GM18505 (cell line): ENCODE measurements around the gene H3-3A.
"Not testable (repeated sequence)": the region's sequence is repeated elsewhere in the genome, so short reads cannot be mapped to it uniquely, and the experiment has no call there.

Source experiments
- ATAC-seq: cut with Tn5 transposase; IDR thresholded peaks from one replicate; pipeline ENCODE4 v1.9.1; 2021; ENCODE audit not compliant: unreplicated experiment
- POLR2A ChIP-seq: IDR thresholded peaks from 4 replicates; pipeline ENCODE4 v1.6.1; 2011; ENCODE audit warnings: borderline replicate concordance; ENCODE audit not compliant: insufficient read depth, insufficient read length; ENCODE audit errors: extremely low read depth

Gene H3-3A

GRCh38 chr1:226082959-226083301, 20.4 kb downstream of the H3-3A start:
- TF ChIP-seq POLR2A: no peak
- ATAC-seq: peak; percentile 23

GRCh38 chr1:226083302-226084101, 21.0 kb downstream of the H3-3A start:
- peak; percentile 87 for ATAC-seq
- TF ChIP-seq POLR2A: peak; percentile 53

GRCh38 chr1:226085675-226086285, 23.3 kb downstream of the H3-3A start:
- no peak for ATAC-seq
- no peak for TF ChIP-seq POLR2A

DNA sequence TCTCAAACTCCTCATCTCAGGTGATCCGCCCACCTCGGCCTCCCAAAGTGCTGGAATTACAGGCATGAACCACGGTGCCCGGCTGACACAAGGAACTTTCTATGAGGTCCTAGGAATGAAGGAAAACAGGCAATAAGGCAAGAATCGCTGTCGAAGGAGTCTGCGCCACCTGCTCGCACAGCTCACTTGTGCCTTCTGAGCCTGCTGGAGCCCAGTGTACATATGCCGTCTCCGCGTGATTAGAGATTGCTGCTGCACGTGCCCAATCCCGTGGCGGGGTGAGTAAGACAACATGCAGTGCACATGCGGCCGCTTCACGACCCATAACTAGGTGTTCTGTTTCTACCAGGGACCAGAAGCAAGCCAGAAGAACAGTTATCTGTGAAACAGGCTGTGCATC, 24.3 kb downstream of the H3-3A start:
- no peak for ATAC-seq

GRCh38 chr1:226091461-226091860, 28.9 kb downstream of the H3-3A start:
- ATAC-seq: no peak
- TF ChIP-seq POLR2A: no peak

More for the DNA sequence above, 24.3 kb downstream of the H3-3A start:
- no peak for TF ChIP-seq POLR2A

GRCh38 chr1:226092048-226092820, 29.7 kb downstream of the H3-3A start:
- not testable (repeated sequence) for ATAC-seq

DNA sequence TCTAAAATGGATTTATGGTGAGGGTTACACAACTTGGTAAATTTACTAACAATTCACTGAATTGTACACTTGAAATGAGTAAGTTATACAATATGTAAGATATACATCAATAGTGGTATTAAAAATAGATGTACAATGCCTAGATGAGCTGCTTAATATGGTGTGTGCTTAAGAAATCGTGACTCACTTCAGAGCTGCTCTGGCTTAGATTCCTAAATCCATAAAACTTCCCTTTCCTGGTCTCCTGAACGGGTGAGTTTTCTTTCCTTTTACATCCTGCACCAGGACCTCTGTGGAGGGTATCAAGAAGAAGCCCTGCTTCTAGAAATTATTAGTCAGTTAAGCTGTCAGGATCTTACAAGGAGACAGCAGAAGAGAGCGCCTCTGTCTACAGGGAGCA, 30.4 kb downstream of the H3-3A start:
- no peak for ATAC-seq
- no peak for TF ChIP-seq POLR2A

DNA sequence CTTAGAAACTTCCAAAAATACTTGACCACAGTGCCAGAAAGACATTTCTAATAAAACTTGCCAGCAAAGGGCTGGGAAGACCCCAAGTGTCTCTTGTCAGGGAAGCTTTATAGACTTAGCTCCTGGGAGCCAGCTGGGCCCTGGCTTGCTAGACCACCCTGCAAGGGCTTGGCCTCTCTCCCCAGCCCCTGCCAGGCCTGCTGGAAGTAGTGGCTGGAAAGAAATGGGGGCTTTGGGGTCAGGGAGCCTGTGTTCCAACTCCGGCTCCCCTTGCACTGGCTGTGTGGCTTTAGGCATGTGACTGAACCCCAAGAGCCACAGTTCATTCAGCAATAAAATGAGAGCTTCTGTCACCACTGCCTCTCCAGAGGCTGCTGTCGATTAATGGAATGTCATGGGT, 31.1 kb downstream of the H3-3A start:
- no peak for TF ChIP-seq POLR2A
- ATAC-seq: no peak

- no peak for ATAC-seq
- TF ChIP-seq POLR2A: no peak
Measured at GRCh38 chr1:226094451-226094850, 31.9 kb downstream of the H3-3A start.

- no peak for ATAC-seq
Measured at GRCh38 chr1:226095286-226095685, 32.8 kb downstream of the H3-3A start.

DNA sequence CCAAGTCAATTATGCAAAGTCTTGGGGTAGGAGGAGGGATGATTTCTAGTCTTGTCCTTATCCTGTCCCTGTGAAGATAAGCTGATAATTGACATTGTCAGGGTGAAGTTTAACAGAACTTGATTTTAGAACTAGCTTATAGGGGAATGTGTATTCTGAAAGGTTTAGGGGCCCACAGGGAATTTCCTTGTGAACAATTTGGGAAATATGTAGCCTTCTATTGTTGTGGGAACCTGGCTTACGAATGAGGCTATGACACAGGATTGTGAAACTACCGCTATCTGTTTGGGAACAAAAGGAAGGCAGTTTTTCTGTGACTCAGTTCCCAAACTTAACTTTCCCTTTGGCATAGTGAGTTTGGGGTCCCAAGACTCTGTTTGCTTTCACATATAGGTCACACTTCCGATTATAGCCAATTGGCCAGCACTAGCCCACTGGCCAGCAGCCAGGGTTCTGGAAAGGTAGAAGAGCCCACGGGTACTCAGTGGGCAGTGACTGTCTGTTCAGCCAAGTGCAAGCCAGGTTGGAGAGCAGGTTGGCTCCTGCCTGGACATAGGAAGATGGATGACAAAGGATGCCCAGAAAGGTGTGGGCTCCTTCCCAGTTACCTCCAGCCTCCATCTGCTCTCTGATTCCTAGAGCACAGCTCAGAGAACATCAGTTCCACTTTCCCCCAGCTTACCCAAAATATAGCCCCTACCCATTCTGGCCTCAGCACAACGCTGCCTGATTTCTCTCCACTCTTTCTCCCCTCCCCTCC, 35.5 kb downstream of the H3-3A start:
- ATAC-seq: no peak
- TF ChIP-seq POLR2A: no peak

More at GRCh38 chr1:226095286-226095685, 32.8 kb downstream of the H3-3A start:
- TF ChIP-seq POLR2A: no peak

- no peak for ATAC-seq
- TF ChIP-seq POLR2A: no peak
Measured at GRCh38 chr1:226098870-226099835, 36.6 kb downstream of the H3-3A start.
